ENCODE data around the gene GEMIN8.

The GEMIN8 gene

DNA sequence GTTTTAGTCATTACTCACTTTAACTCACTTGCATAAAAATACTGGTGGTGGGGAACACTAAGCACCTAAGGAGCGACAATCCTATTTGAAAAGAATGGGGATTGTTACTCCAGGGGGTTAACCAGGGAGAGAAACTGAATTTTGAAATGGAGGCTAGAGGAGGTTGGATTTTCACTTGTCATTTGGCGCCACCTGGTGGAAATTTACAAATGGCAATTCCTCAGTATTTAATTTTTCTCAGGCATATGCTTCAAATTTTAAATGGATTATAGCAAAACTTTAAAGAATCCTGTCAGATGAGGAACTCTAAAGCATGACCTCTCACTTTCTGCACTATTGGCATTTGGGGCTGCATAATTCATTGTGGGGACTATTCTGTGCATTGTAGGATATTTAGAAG, 2.7 kb upstream of the GEMIN8 start:
- H3K27me3 ChIP-seq (ENCODE audit: insufficient read depth, poor library complexity, severe bottlenecking), result no peaks in the 10 kb centered on the region
- TF ChIP-seq CTCF (IDR thresholded peaks at IDR 0.05; ENCODE audit: insufficient read depth, low read length), result peak; percentile 14
- no peak for TF ChIP-seq REST (IDR thresholded peaks at IDR 0.05; ENCODE audit: insufficient replicate concordance, low read depth)
- H3K27ac ChIP-seq (replicated peaks), result no peak overlapping the region
- peak in 1 of 2 experiments; percentile 49 for DNase-seq (ENCODE audit: low read depth in 1 of 2, low spot score in 1 of 2)
- no peak overlapping the region for H3K4me3 ChIP-seq (replicated peaks; ENCODE audit: insufficient read depth, low read length)

GRCh38 chrX:14030174-14030530, 460 bp upstream of the GEMIN8 start:
- Histone ChIP-seq H3K4me3 (replicated peaks; ENCODE audit: insufficient read depth, low read length) (peak overlapping the region; percentile 71), H3K27ac (replicated peaks) (peak overlapping the region; percentile 80), H3K27me3 (ENCODE audit: insufficient read depth, poor library complexity, severe bottlenecking) (no peaks in the 10 kb centered on the region)
- TF ChIP-seq GABPA (IDR thresholded peaks at IDR 0.05; ENCODE audit: low read depth) (no peak), REST (IDR thresholded peaks at IDR 0.05; ENCODE audit: insufficient replicate concordance, low read depth) (no peak), POLR2AphosphoS5 (IDR thresholded peaks at IDR 0.05; ENCODE audit: low read depth) (no peak), CTCF (IDR thresholded peaks at IDR 0.05; ENCODE audit: insufficient read depth, low read length) (no peak), SPI1 (IDR thresholded peaks at IDR 0.05; ENCODE audit: borderline replicate concordance, low read depth) (no peak)
- DNase-seq (ENCODE audit: low read depth in 1 of 2, low spot score in 1 of 2), result no peak

GRCh38 chrX:14029039-14029424, 660 bp downstream of the GEMIN8 start:
- H3K27me3 ChIP-seq (ENCODE audit: insufficient read depth, poor library complexity, severe bottlenecking), result no peaks in the 10 kb centered on the region
- H3K4me3 ChIP-seq (replicated peaks; ENCODE audit: insufficient read depth, low read length), result peak overlapping the region; percentile 71
- TF ChIP-seq SPI1 (IDR thresholded peaks at IDR 0.05; ENCODE audit: borderline replicate concordance, low read depth), result no peak
- TF ChIP-seq GABPA (IDR thresholded peaks at IDR 0.05; ENCODE audit: low read depth), result no peak
- no peak for TF ChIP-seq CTCF (IDR thresholded peaks at IDR 0.05; ENCODE audit: insufficient read depth, low read length)
- TF ChIP-seq REST (IDR thresholded peaks at IDR 0.05; ENCODE audit: insufficient replicate concordance, low read depth), result no peak
- TF ChIP-seq POLR2AphosphoS5 (IDR thresholded peaks at IDR 0.05; ENCODE audit: low read depth), result no peak
- DNase-seq (ENCODE audit: low read depth in 1 of 2, low spot score in 1 of 2), result no peak
- H3K27ac ChIP-seq (replicated peaks), result peak overlapping the region; percentile 80
